DOHH2 (cell line): ENCODE data around the gene AGBL4.

Source experiments
- H3F3A ChIP-seq: fragments of 200-600 bp; sonication (generic), shearing (Covaris generic); 2 replicates; pipeline ENCODE4 v1.6.0; 2016; ENCODE audit warnings: antibody characterized with exemption, mild to moderate bottlenecking; ENCODE audit not compliant: control insufficient read depth, insufficient read depth
- H3K27ac ChIP-seq: fragments of 200-600 bp; sonication (generic); 2 replicates; pipeline ENCODE4 v1.5.1; 2014; ENCODE audit warnings: low read depth, mild to moderate bottlenecking, low read length, moderate library complexity
- H3K27me3 ChIP-seq: fragments of 200-600 bp; sonication (generic); 2 replicates; pipeline ENCODE4 v1.6.1; 2014; ENCODE audit warnings: mild to moderate bottlenecking, low read length, mixed read lengths; ENCODE audit not compliant: control insufficient read depth
- H3K36me3 ChIP-seq: fragments of 200-600 bp; sonication (generic); 2 replicates; pipeline ENCODE4 v1.6.1; 2014; ENCODE audit warnings: mild to moderate bottlenecking, low read length, moderate library complexity, mixed read lengths; ENCODE audit not compliant: control insufficient read depth
- H3K4me1 ChIP-seq: fragments of 200-600 bp; sonication (generic); 2 replicates; pipeline ENCODE4 v1.6.1; 2014; ENCODE audit warnings: mild to moderate bottlenecking, low read length, mixed read lengths; ENCODE audit not compliant: control insufficient read depth
- H3K4me2 ChIP-seq: fragments of 200-600 bp; sonication (generic); 2 replicates; pipeline ENCODE4 v1.6.0; 2014; ENCODE audit warnings: mild to moderate bottlenecking, low read length, moderate library complexity
- H3K4me3 ChIP-seq: fragments of 200-600 bp; sonication (generic); 2 replicates; pipeline ENCODE4 v1.5.1; 2014; ENCODE audit warnings: mild to moderate bottlenecking, low read length, mixed read lengths
- H3K79me2 ChIP-seq: fragments of 200-600 bp; sonication (generic); 2 replicates; pipeline ENCODE4 v1.6.1; 2014; ENCODE audit warnings: mild to moderate bottlenecking, low read length, mixed read lengths; ENCODE audit not compliant: control insufficient read depth
- H3K9me2 ChIP-seq: fragments of 200-600 bp; sonication (generic); replicated peaks from 2 replicates; pipeline ENCODE4 v1.6.1; 2014; ENCODE audit warnings: mild to moderate bottlenecking, low read length, mixed read lengths; ENCODE audit not compliant: control insufficient read depth
- H3K9me3 ChIP-seq: fragments of 200-600 bp; sonication (generic); 2 replicates; pipeline ENCODE4 v1.6.1; 2014; ENCODE audit warnings: antibody characterized with exemption, low read length, mixed read lengths; ENCODE audit not compliant: control insufficient read depth, insufficient read depth
- H4K20me1 ChIP-seq: fragments of 200-600 bp; sonication (generic); 2 replicates; pipeline ENCODE4 v1.6.0; 2014; ENCODE audit warnings: low read depth, mild to moderate bottlenecking, antibody characterized with exemption, low read length, moderate library complexity; ENCODE audit not compliant: control insufficient read depth, insufficient read depth
- EZH2phosphoT487 ChIP-seq: fragments of 200-600 bp; sonication (generic); IDR thresholded peaks from 2 replicates; pipeline ENCODE4 v1.6.1; 2017; ENCODE audit warnings: borderline replicate concordance, mild to moderate bottlenecking, antibody characterized with exemption, low read length, moderate library complexity, mixed read lengths
- TF ChIP-seq, protein P1 (sequence below): fragments of 200-600 bp; sonication (generic); IDR thresholded peaks from one replicate; pipeline ENCODE4 v1.5.1; 2014; ENCODE audit warnings: antibody characterized with exemption, mild to moderate bottlenecking, low read depth, low read length; ENCODE audit not compliant: poor library complexity, severe bottlenecking

The AGBL4 gene

DNA sequence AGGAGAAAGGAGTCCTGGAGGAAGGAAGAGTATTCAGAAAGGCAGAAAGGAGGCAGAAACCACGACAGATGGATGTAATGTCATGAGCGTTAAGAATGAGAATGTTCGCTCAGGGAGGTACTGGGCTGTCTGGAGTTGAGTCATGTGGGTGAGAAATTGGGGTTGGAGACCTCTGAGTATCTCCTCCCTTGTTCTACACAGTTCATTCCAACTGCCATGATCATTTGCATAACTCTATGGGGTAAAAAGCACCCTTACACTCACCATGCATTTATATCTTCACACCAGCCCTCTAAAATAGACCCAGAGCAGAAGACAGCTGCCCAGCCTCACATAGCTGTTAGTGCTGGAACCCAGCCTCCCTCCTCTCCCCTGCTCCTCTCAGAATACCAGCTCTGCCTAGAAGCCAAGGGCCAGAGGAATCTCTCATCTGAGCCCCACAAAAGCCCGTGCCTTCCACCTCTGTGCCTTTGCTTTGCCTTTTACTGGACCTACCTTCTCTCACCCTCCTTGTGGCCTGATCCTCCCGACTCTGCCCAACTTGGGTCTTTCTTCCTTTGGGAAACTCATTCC, 1332.2 kb downstream of the AGBL4 start:
- TF ChIP-seq, protein P1, sequence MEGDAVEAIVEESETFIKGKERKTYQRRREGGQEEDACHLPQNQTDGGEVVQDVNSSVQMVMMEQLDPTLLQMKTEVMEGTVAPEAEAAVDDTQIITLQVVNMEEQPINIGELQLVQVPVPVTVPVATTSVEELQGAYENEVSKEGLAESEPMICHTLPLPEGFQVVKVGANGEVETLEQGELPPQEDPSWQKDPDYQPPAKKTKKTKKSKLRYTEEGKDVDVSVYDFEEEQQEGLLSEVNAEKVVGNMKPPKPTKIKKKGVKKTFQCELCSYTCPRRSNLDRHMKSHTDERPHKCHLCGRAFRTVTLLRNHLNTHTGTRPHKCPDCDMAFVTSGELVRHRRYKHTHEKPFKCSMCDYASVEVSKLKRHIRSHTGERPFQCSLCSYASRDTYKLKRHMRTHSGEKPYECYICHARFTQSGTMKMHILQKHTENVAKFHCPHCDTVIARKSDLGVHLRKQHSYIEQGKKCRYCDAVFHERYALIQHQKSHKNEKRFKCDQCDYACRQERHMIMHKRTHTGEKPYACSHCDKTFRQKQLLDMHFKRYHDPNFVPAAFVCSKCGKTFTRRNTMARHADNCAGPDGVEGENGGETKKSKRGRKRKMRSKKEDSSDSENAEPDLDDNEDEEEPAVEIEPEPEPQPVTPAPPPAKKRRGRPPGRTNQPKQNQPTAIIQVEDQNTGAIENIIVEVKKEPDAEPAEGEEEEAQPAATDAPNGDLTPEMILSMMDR, result no peak
- TF ChIP-seq EZH2phosphoT487, result no peak
- no peaks in the 10 kb centered on the region for H3K36me3 ChIP-seq
- H3K9me2 ChIP-seq, result no peaks in the 10 kb centered on the region
- no peaks in the 10 kb centered on the region for H4K20me1 ChIP-seq
- H3K4me2 ChIP-seq, result no peak overlapping the region
- H3K27me3 ChIP-seq, result no peaks in the 10 kb centered on the region; the same call in 1 of the 2 replicates
- H3K79me2 ChIP-seq, result no peaks in the 10 kb centered on the region
- H3K4me3 ChIP-seq, result no peak overlapping the region
- H3F3A ChIP-seq, result no peaks in the 10 kb centered on the region
- H3K9me3 ChIP-seq, result no peaks in the 10 kb centered on the region
- no peak overlapping the region for H3K27ac ChIP-seq
- no peaks in the 10 kb centered on the region for H3K4me1 ChIP-seq

DNA sequence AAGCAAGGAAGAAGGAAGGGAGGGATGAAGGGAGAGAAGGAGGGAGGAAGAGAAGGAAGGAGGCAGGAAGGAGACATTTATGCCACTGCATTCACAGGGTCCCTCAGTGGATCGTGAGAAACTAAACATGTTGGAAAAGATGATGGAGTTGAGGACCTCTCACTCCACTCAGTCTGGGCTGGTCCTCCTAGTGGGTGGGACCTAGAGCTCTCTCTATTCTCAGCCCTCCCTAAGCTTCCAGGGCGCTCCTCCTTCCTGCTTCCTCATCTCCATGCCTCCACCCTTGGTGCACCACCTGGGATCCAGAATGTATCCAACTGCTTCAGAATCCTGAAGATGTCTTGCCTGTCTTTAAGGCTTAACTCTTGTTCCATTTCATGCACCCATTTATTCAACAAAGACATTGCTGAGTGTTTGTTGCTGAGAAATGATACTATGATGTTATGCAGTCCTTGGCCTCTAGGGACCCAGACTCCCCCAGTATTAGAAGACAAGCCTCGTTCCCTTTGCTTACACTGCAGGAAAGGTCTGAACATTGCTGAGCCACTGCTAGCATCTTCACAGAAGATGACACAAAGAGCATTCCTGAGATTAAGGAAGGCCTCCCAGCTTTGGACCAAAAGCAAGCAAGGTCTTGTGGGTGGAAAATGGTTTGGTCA, 1335.5 kb downstream of the AGBL4 start:
- no peaks in the 10 kb centered on the region for H3K79me2 ChIP-seq
- TF ChIP-seq EZH2phosphoT487, result no peak
- TF ChIP-seq, protein P1, result peak; percentile 46
- H3K27me3 ChIP-seq, result no peaks in the 10 kb centered on the region; the same call in 1 of the 2 replicates
- no peaks in the 10 kb centered on the region for H3K9me3 ChIP-seq
- no peak overlapping the region for H3K4me3 ChIP-seq
- no peaks in the 10 kb centered on the region for H3K36me3 ChIP-seq
- no peaks in the 10 kb centered on the region for H3K9me2 ChIP-seq
- H3K4me2 ChIP-seq, result no peak overlapping the region
- H3K4me1 ChIP-seq, result no peaks in the 10 kb centered on the region
- H3F3A ChIP-seq, result no peaks in the 10 kb centered on the region
- H4K20me1 ChIP-seq, result no peaks in the 10 kb centered on the region
- H3K27ac ChIP-seq, result no peak overlapping the region

DNA sequence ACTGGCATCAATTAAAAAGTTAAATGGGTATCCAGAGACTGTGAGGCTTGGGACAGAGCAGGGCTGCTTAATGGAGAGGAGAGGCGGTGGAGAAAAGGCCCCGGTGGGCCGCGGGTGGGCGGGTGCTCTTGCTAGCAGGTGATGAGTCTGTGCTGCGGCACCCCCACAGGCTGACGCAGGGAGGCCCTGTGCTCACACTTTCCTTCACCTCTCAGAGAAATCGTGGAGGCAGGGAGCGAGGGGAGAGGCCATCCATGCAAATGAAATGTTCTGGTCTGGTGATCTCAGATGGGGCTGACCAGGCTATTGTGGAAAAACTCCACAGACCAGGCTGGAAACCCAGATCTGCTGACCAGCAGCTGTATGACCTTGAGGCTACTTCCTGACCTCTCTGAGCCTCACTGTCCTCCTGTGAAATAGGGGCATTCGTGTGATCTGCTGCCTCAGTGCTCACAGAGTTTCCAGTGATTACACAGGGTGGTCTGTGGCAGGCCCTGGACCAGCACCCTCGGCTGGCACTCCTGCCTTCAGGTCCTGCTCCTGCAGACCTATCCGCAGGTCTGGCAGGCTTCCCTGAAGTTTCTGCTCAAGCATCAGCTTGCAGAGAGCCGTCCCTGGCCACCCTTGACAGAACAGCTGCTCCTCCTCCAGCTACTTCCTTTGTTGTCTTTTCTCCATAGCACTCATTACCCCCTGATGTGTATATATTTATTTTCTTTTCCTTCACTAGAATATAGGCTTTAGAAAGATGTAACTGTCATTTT, 1336.3 kb downstream of the AGBL4 start:
- Histone ChIP-seq H3K4me2 (no peak overlapping the region), H3F3A (no peaks in the 10 kb centered on the region), H3K36me3 (no peaks in the 10 kb centered on the region), H3K79me2 (no peaks in the 10 kb centered on the region), H3K27ac (no peak overlapping the region), H3K4me1 (no peaks in the 10 kb centered on the region), H3K27me3 (no peaks in the 10 kb centered on the region; the same call in 1 of the 2 replicates), H3K9me3 (no peaks in the 10 kb centered on the region), H3K4me3 (no peak overlapping the region), H4K20me1 (no peaks in the 10 kb centered on the region), H3K9me2 (no peaks in the 10 kb centered on the region)
- TF ChIP-seq, protein P1, result no peak
- TF ChIP-seq EZH2phosphoT487, result no peak
